IPS DF 6.9 (cell line): ENCODE measurements around the gene BEGAIN.

Experiments used
- DNase-seq: peaks from one replicate; pipeline ENCODE4 v3.0.0-alpha.2; 2013; ENCODE audit warnings: low read depth, low spot score
- H3K27ac ChIP-seq: one replicate; pipeline ENCODE4 v1.5.1; 2013; ENCODE audit warnings: low read length, control low read depth
- H3K27me3 ChIP-seq: 2 replicates; pipeline ENCODE4 v1.6.1; 2013; ENCODE audit warnings: mild to moderate bottlenecking, low read length; ENCODE audit not compliant: control insufficient read depth, insufficient read depth
- H3K36me3 ChIP-seq: 2 replicates; pipeline ENCODE4 v1.6.1; 2013; ENCODE audit warnings: low read length; ENCODE audit not compliant: control insufficient read depth, insufficient read depth
- H3K4me1 ChIP-seq: 2 replicates; pipeline ENCODE4 v1.6.1; 2013; ENCODE audit warnings: low read length; ENCODE audit not compliant: control insufficient read depth, insufficient read depth
- H3K4me3 ChIP-seq: 2 replicates; pipeline ENCODE4 v1.5.1; 2013; ENCODE audit warnings: mild to moderate bottlenecking, low read length
- H3K9me3 ChIP-seq: 2 replicates; pipeline ENCODE4 v1.6.1; 2013; ENCODE audit warnings: low read length, inconsistent platforms; ENCODE audit not compliant: control insufficient read depth, insufficient read depth
- WGBS: extraction: QIAGEN DNeasy Blood & Tissue Kit; methylation state at CpG from one replicate; pipeline ENCODE4 v1.1.7; 2013; ENCODE audit warnings: mixed read lengths, missing lambda C conversion rate; ENCODE audit not compliant: insufficient read length, insufficient coverage; 5-methylcytosine and 5-hydroxymethylcytosine counted together

The BEGAIN gene

GRCh38 chr14:100601064-100601463 is 13.8 kb upstream of the BEGAIN start:
- H3K4me3 ChIP-seq: no peak overlapping the region
- H3K4me1 ChIP-seq: no peaks in the 10 kb centered on the region
- no peaks in the 10 kb centered on the region for H3K27me3 ChIP-seq
- H3K36me3 ChIP-seq: no peaks in the 10 kb centered on the region
- H3K27ac ChIP-seq: no peak overlapping the region
- no peaks in the 10 kb centered on the region for H3K9me3 ChIP-seq
- WGBS: no CpG with 5 or more reads among the region's 2 CpGs
- DNase-seq: no peak

GRCh38 chr14:100599981-100600380 is 12.8 kb upstream of the BEGAIN start:
- Histone ChIP-seq H3K36me3 (no peaks in the 10 kb centered on the region), H3K4me1 (no peaks in the 10 kb centered on the region), H3K27ac (no peak overlapping the region), H3K27me3 (no peaks in the 10 kb centered on the region), H3K9me3 (no peaks in the 10 kb centered on the region), H3K4me3 (no peak overlapping the region)
- WGBS: no CpG with 5 or more reads among the region's 2 CpGs
- DNase-seq: no peak

GRCh38 chr14:100594625-100594951 is 7.4 kb upstream of the BEGAIN start:
- H3K9me3 ChIP-seq: no peaks in the 10 kb centered on the region
- no peaks in the 10 kb centered on the region for H3K4me1 ChIP-seq
- H3K27me3 ChIP-seq: no peaks in the 10 kb centered on the region
- WGBS: no CpG with 5 or more reads among the region's 5 CpGs
- DNase-seq: no peak
- no peak overlapping the region for H3K27ac ChIP-seq
- H3K4me3 ChIP-seq: no peak overlapping the region
- no peaks in the 10 kb centered on the region for H3K36me3 ChIP-seq

GRCh38 chr14:100593751-100594624 is 6.8 kb upstream of the BEGAIN start:
- H3K9me3 ChIP-seq: no peaks in the 10 kb centered on the region
- H3K4me1 ChIP-seq: no peaks in the 10 kb centered on the region
- no peak for DNase-seq
- H3K27me3 ChIP-seq: no peaks in the 10 kb centered on the region; the same call in 1 of the 2 replicates
- H3K4me3 ChIP-seq: no peak overlapping the region
- no peaks in the 10 kb centered on the region for H3K36me3 ChIP-seq
- WGBS: no CpG with 5 or more reads among the region's 27 CpGs
- no peak overlapping the region for H3K27ac ChIP-seq

GRCh38 chr14:100592972-100593371 is 5.8 kb upstream of the BEGAIN start:
- Histone ChIP-seq H3K27me3 (peaks cover 4% of the 10 kb centered on the region; the same call in 1 of the 2 replicates), H3K4me1 (no peaks in the 10 kb centered on the region), H3K4me3 (no peak overlapping the region), H3K36me3 (no peaks in the 10 kb centered on the region), H3K9me3 (no peaks in the 10 kb centered on the region), H3K27ac (no peak overlapping the region)
- no peak for DNase-seq
- WGBS: no CpG with 5 or more reads among the region's 4 CpGs

DNA sequence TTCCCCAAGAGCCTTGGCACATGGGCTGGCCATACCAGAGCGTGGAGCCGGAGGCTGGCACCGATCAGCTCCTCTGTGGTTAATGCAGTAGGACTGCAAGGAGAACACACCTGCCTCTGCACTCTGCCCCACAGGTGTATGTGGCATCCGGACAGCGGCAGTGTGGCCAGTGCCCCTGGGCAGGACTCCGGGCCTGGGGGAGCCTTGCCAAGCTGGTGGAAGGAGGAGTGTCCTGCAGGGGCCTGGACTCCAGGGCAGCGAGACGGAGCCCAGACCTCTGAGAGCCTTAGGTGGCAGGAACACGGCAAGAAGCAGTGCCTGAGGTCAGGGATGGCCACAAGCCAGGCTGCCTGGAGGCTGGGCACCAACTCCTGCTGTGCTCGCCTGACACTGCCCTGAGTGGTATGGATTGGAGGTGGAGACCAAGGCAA is 5.3 kb upstream of the BEGAIN start:
- H3K4me3 ChIP-seq: no peak overlapping the region
- no peaks in the 10 kb centered on the region for H3K36me3 ChIP-seq
- WGBS: no CpG with 5 or more reads among the region's 10 CpGs
- peaks cover 9% of the 10 kb centered on the region for H3K27me3 ChIP-seq
- H3K9me3 ChIP-seq: no peaks in the 10 kb centered on the region
- no peak overlapping the region for H3K27ac ChIP-seq
- DNase-seq: no peak
- H3K4me1 ChIP-seq: no peaks in the 10 kb centered on the region

GRCh38 chr14:100591453-100592371 is 4.5 kb upstream of the BEGAIN start:
- H3K4me1 ChIP-seq: no peaks in the 10 kb centered on the region
- peaks cover 9% of the 10 kb centered on the region for H3K27me3 ChIP-seq
- H3K4me3 ChIP-seq: no peak overlapping the region
- no peak overlapping the region for H3K27ac ChIP-seq
- no peaks in the 10 kb centered on the region for H3K36me3 ChIP-seq
- no peaks in the 10 kb centered on the region for H3K9me3 ChIP-seq
- no peak for DNase-seq
- no CpG with 5 or more reads among the region's 16 CpGs for WGBS

DNA sequence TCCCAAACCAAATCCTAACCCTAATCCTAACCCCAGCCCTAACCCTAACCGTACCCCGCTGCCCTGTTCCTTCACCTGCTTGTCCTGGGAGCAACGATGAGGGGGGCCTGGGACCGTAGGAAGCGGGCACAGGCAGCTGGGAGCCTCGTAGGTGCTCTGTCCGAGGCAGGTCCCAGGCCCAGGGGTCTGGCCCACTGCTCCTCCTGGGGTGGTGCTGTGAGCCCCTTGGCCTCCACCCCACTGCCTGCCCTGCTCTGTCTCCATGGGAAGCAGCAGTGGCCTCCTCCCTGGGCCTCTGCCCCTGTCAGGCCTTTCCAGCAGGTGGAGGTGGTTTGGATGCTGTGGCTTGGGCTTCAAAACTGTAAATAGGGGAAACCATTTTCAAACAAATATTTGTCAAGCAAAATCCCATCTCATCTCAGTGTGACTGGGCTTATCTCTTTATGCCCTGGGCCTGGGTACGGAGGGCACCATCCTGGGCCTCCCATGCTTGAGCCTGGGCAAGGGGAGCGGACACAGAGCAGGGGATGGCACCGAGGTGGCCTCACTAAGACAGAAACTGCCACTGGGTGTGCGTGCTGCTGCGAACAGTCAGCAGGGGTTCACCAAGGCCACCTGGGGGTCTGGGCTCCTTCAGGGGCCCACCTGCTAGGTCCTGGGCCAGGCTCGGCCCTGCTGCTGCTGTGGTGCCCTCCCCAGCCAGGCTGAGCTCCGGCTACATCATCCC is 3.7 kb upstream of the BEGAIN start:
- no peaks in the 10 kb centered on the region for H3K9me3 ChIP-seq
- DNase-seq: no peak
- H3K27me3 ChIP-seq: peaks cover 11% of the 10 kb centered on the region
- no peak overlapping the region for H3K27ac ChIP-seq
- no peaks in the 10 kb centered on the region for H3K36me3 ChIP-seq
- 100% methylated on average over 1 of the region's 14 CpGs for WGBS
- H3K4me1 ChIP-seq: no peaks in the 10 kb centered on the region; the same call in 1 of the 2 replicates
- no peak overlapping the region for H3K4me3 ChIP-seq

GRCh38 chr14:100589760-100590469 is 2.7 kb upstream of the BEGAIN start:
- Histone ChIP-seq H3K27ac (no peak overlapping the region), H3K27me3 (peaks cover 11% of the 10 kb centered on the region), H3K4me3 (no peak overlapping the region), H3K4me1 (no peaks in the 10 kb centered on the region; the same call in 1 of the 2 replicates), H3K36me3 (no peaks in the 10 kb centered on the region), H3K9me3 (no peaks in the 10 kb centered on the region)
- no peak for DNase-seq
- no CpG with 5 or more reads among the region's 8 CpGs for WGBS
